IPS-NIHi11 (cell line): ENCODE data around the gene FUZ.

Source experiments
- DNase-seq: peaks from one replicate; pipeline ENCODE4 v3.0.0; 2012; ENCODE audit warnings: mixed read lengths, low spot score

The FUZ gene

GRCh38 chr19:49779731-49780555 lies 33.1 kb downstream of the FUZ start:
- peak; percentile 4 for DNase-seq

- DNase-seq = no peak
These were observed 36.7 kb downstream of the FUZ start for GRCh38 chr19:49776371-49776764.

GRCh38 chr19:49775742-49776370 lies 37.2 kb downstream of the FUZ start:
- DNase-seq = no peak

GRCh38 chr19:49774969-49775368 lies 38.1 kb downstream of the FUZ start:
- no peak for DNase-seq

GRCh38 chr19:49773663-49774350 lies 39.3 kb downstream of the FUZ start:
- no peak for DNase-seq

GRCh38 chr19:49772850-49773432 lies 40.2 kb downstream of the FUZ start:
- DNase-seq = no peak

GRCh38 chr19:49771674-49772139 lies 41.4 kb downstream of the FUZ start:
- DNase-seq = no peak

- DNase-seq = no peak
These were observed 42.6 kb downstream of the FUZ start for GRCh38 chr19:49770529-49770928.

- no peak for DNase-seq
These were observed 45.0 kb downstream of the FUZ start for GRCh38 chr19:49767967-49768581.

- DNase-seq = no peak
These were observed 45.7 kb downstream of the FUZ start for GRCh38 chr19:49767381-49767780.

GRCh38 chr19:49766930-49767299 lies 46.2 kb downstream of the FUZ start, which contains the start of gene AP2A1:
Gene AP2A1, plus strand, starts transcription at chr19:49767001. Its CDS starts 133 bp downstream, at chr19:49767134.
- DNase-seq = no peak

GRCh38 chr19:49766007-49766929 lies 46.8 kb downstream of the FUZ start:
- peak; percentile 99 for DNase-seq

- no peak for DNase-seq
These were observed 48.8 kb downstream of the FUZ start for GRCh38 chr19:49764341-49764740.

- DNase-seq = no peak
These were observed 49.9 kb downstream of the FUZ start, which contains the start of gene TSKS for GRCh38 chr19:49763230-49763629. Gene TSKS, minus strand, starts transcription at chr19:49763306. Its CDS starts 59 bp downstream, at chr19:49763247.

- no peak for DNase-seq
These were observed 51.3 kb downstream of the FUZ start for GRCh38 chr19:49761625-49762311.

GRCh38 chr19:49761249-49761624 lies 51.9 kb downstream of the FUZ start:
- no peak for DNase-seq

- no peak for DNase-seq
These were observed 54.8 kb downstream of the FUZ start for GRCh38 chr19:49758292-49758691.
